Liver (tissue), 9 donors: Measurements from ENCODE around the gene PTPRN2. TPM values are rescaled to one million over a fixed set of nuclear protein-coding genes. Genes with fewer than 3 reads are reported as not detected.

Experiments used
- DNase-seq: peaks from one replicate; pipeline ENCODE4 v3.0.0-alpha.2; 2017; ENCODE audit warnings: low spot score
- H3K27ac ChIP-seq, 2 donors: one replicate each; pipeline ENCODE4 v1.7.0; 2013; ENCODE audit warnings: inconsistent platforms in 2 of 2, low read length in 2 of 2, control low read depth in 1 of 2, low read depth in 1 of 2, mild to moderate bottlenecking in 1 of 2
- H3K27me3 ChIP-seq, 4 donors: one replicate each; pipeline versions ENCODE4 v1.6.1 to v1.7.0; 2013; ENCODE audit warnings: low read length in 3 of 4, inconsistent platforms in 1 of 4, mild to moderate bottlenecking in 1 of 4, moderate library complexity in 1 of 4; ENCODE audit not compliant: control insufficient read depth in 4 of 4, insufficient read depth in 4 of 4
- H3K36me3 ChIP-seq, 4 donors: one replicate each; pipeline versions ENCODE4 v1.6.1 to v1.7.0; 2013; ENCODE audit warnings: low read length in 3 of 4, mild to moderate bottlenecking in 3 of 4, low read depth in 1 of 4, moderate library complexity in 1 of 4; ENCODE audit not compliant: control insufficient read depth in 4 of 4, insufficient read depth in 3 of 4
- H3K4me1 ChIP-seq, 4 donors: one replicate each; pipeline versions ENCODE4 v1.6.1 to v1.7.0; 2013; ENCODE audit warnings: low read length in 3 of 4, mild to moderate bottlenecking in 3 of 4, moderate library complexity in 1 of 4; ENCODE audit not compliant: control insufficient read depth in 4 of 4, insufficient read depth in 4 of 4
- H3K4me3 ChIP-seq, 3 donors: one replicate each; pipeline versions ENCODE4 v1.6.1 to v1.7.0; 2013; ENCODE audit warnings: low read length in 3 of 3, control low read depth in 1 of 3, low read depth in 1 of 3, mild to moderate bottlenecking in 1 of 3
- H3K9ac ChIP-seq, 2 donors: one replicate each; pipeline ENCODE4 v1.7.0; 2013; ENCODE audit warnings: low read length in 2 of 2, mild to moderate bottlenecking in 2 of 2, moderate library complexity in 2 of 2, control low read depth in 1 of 2, low read depth in 1 of 2
- H3K9me3 ChIP-seq, 4 donors: one replicate each; pipeline versions ENCODE4 v1.6.1 to v1.7.0; 2013; ENCODE audit warnings: low read length in 3 of 4; ENCODE audit not compliant: control insufficient read depth in 4 of 4
- CTCF ChIP-seq: fragments of 150-350 bp; IDR thresholded peaks from 2 replicates; pipeline ENCODE4 v1.5.1; 2017; ENCODE audit warnings: improper control_type of control experiment, low read depth, low read length; ENCODE audit not compliant: missing input control
- EGR1 ChIP-seq, 2 donors: IDR thresholded peaks; 2 replicates each; pipeline ENCODE4 v1.6.1; 2016 to 2018; ENCODE audit warnings: antibody characterized with exemption in 2 of 2, low read depth in 2 of 2
- FOXA1 ChIP-seq: IDR thresholded peaks from 2 replicates; pipeline ENCODE4 v1.6.1; 2016; ENCODE audit warnings: antibody characterized with exemption
- HNF4G ChIP-seq: IDR thresholded peaks from 2 replicates; pipeline ENCODE4 v1.6.1; 2016; ENCODE audit warnings: antibody characterized with exemption
- JUND ChIP-seq, 2 donors: IDR thresholded peaks; 2 replicates each; pipeline ENCODE4 v1.6.1; 2016; ENCODE audit warnings: antibody characterized with exemption in 2 of 2
- MAX ChIP-seq: IDR thresholded peaks from 2 replicates; pipeline ENCODE4 v1.6.1; 2016; ENCODE audit warnings: antibody characterized with exemption
- RAD21 ChIP-seq, 2 donors: IDR thresholded peaks; 2 replicates each; pipeline ENCODE4 v1.6.1; 2016; ENCODE audit warnings: antibody characterized with exemption in 2 of 2, mild to moderate bottlenecking in 2 of 2
- REST ChIP-seq: IDR thresholded peaks from 2 replicates; pipeline ENCODE4 v1.6.1; 2016; ENCODE audit warnings: antibody characterized with exemption, mild to moderate bottlenecking
- RXRA ChIP-seq, 2 donors: IDR thresholded peaks; 2 replicates each; pipeline ENCODE4 v1.6.1; 2017 to 2018; ENCODE audit warnings: antibody characterized with exemption in 2 of 2, mild to moderate bottlenecking in 1 of 2
- ZBTB33 ChIP-seq: IDR thresholded peaks from 2 replicates; pipeline ENCODE4 v1.6.1; 2016; ENCODE audit warnings: antibody characterized with exemption
- WGBS: extraction: QIAGEN DNeasy Blood & Tissue Kit; methylation state at CpG from one replicate; pipeline ENCODE4 v1.1.7; 2013; 5-methylcytosine and 5-hydroxymethylcytosine counted together
- polyA plus RNA-seq, 2 donors: library from polyadenylated mRNA; stranded (reverse) in 1 of 2; unstranded in 1 of 2; fragments of 200-250 nt in 1 of 2; fragments of >200 nt in 1 of 2; fragmentation: Nextera tagmentation in 1 of 2; extraction: Ambion mirVana in 1 of 2; gene quantifications; one replicate each; pipeline versions ENCODE4 v1.2.1 to v1.2.3, GENCODE V29; 2013 to 2015
- total RNA-seq, 2 donors: library from RNA; depleted of rRNA; stranded (reverse); fragments of >200 nt; gene quantifications; one replicate each; pipeline ENCODE4 v1.2.3, GENCODE V29; 2014
- donor health status: healthy.
- donor health status: healthy.
- donor health status: healthy.
- donor health status: healthy.
- donor health status: healthy.

The PTPRN2 gene
- total and polyA plus RNA-seq, 4 donors: 0.75 to 1.9 (median 1.1) TPM

GRCh38 chr7:157684909-157685429 is 902.7 kb downstream of the PTPRN2 start:
- no peak for DNase-seq
- Histone ChIP-seq H3K27me3 (peaks cover 3 to 43% (median 19%) of the 10 kb centered on the region in 4 donors), H3K4me1 (peaks cover 0 to 15% (median 2%) of the 10 kb centered on the region in 4 donors), H3K9ac (no peak overlapping the region), H3K4me3 (no peak overlapping the region), H3K27ac (no peak overlapping the region), H3K9me3 (no peaks in the 10 kb centered on the region), H3K36me3 (peaks cover 0 to 1% (median 0%) of the 10 kb centered on the region in 4 donors)
- TF ChIP-seq EGR1 (IDR thresholded peaks at IDR 0.05; ENCODE audit: low read depth in 2 of 2): no peak
- 6% methylated on average over 72 of the region's 72 CpGs for WGBS

- no peak for TF ChIP-seq MAX
- TF ChIP-seq ZBTB33: no peak
- no peak for TF ChIP-seq CTCF
- no peak for TF ChIP-seq JUND (IDR thresholded peaks at IDR 0.05)
- no peak for TF ChIP-seq EGR1 (IDR thresholded peaks at IDR 0.05; ENCODE audit: low read depth in 2 of 2)
- TF ChIP-seq RAD21 (IDR thresholded peaks at IDR 0.05): no peak
- TF ChIP-seq FOXA1: no peak
- TF ChIP-seq HNF4G: no peak
- no peak for TF ChIP-seq REST
- no peak for TF ChIP-seq RXRA (IDR thresholded peaks at IDR 0.05)
- Histone ChIP-seq H3K27me3 (peaks cover 3 to 36% (median 23%) of the 10 kb centered on the region in 4 donors), H3K9ac (no peak overlapping the region), H3K9me3 (no peaks in the 10 kb centered on the region), H3K4me1 (peaks cover 0 to 9% (median 2%) of the 10 kb centered on the region in 4 donors), H3K4me3 (no peak overlapping the region), H3K36me3 (peaks cover 0 to 1% (median 0%) of the 10 kb centered on the region in 4 donors), H3K27ac (no peak overlapping the region)
- no peak for DNase-seq
- WGBS: 3% methylated on average over 74 of the region's 74 CpGs
These were observed 903.3 kb downstream of the PTPRN2 start for GRCh38 chr7:157684157-157684908.
